H1 (cell line): ENCODE results near the gene PPP1R12B. TPM values are rescaled to one million over a fixed set of nuclear protein-coding genes. Genes with fewer than 3 reads are reported as not detected.

Source experiments
- CTCF ChIA-PET: fragments of 300-600 bp; sonication (Branson Sonifier 250); formaldehyde crosslinking; loops from one replicate; lab custom pipeline; 2021; ENCODE audit not compliant: partially characterized antibody; lab: Charles Lee
- POLR2A ChIA-PET: fragments of 300-600 bp; sonication (Branson Sonifier 250); formaldehyde crosslinking; loops from one replicate; lab custom pipeline; 2021; ENCODE audit warnings: inconsistent platforms; ENCODE audit not compliant: partially characterized antibody; lab: Charles Lee
- DNase-seq, 2 experiments: peaks; one replicate each; pipeline versions ENCODE4 v3.0.0 to v3.0.0-alpha.2; 2010 to 2022; ENCODE audit warnings: low spot score in 2 of 2, low read depth in 1 of 2, mixed read lengths in 1 of 2
- FAIRE-seq: peaks from 2 replicates; lab custom pipeline; 2011; peaks lifted over from hg19 to GRCh38; lab: Jason Lieb, UNC
- H2AFZ ChIP-seq: 2 replicates; pipeline ENCODE4 v1.8.1; 2012; ENCODE audit warnings: low read length, inconsistent platforms
- H2AK5ac ChIP-seq: 2 replicates; pipeline ENCODE4 v1.6.1; 2013; ENCODE audit warnings: low read depth, low read length
- H2BK120ac ChIP-seq: replicated peaks from 2 replicates; pipeline ENCODE3; 2013; ENCODE audit warnings: low read depth, low read length, inconsistent platforms
- H2BK12ac ChIP-seq: 2 replicates; pipeline ENCODE4 v1.6.1; 2013; ENCODE audit warnings: low read depth, low read length
- H2BK15ac ChIP-seq: 2 replicates; pipeline ENCODE4 v1.6.1; 2013; ENCODE audit warnings: low read length
- H2BK20ac ChIP-seq: 2 replicates; pipeline ENCODE4 v1.6.1; 2013; ENCODE audit warnings: low read length
- H2BK5ac ChIP-seq: 2 replicates; pipeline ENCODE4 v1.6.1; 2013; ENCODE audit warnings: low read depth, low read length
- H3K14ac ChIP-seq: 2 replicates; pipeline ENCODE4 v1.6.1; 2013; ENCODE audit warnings: inconsistent platforms; ENCODE audit not compliant: insufficient read length
- H3K18ac ChIP-seq: 2 replicates; pipeline ENCODE4 v1.6.1; 2013; ENCODE audit warnings: low read length; ENCODE audit errors: extremely low read depth
- H3K23ac ChIP-seq: 2 replicates; pipeline ENCODE4 v1.6.1; 2013; ENCODE audit warnings: inconsistent platforms; ENCODE audit not compliant: insufficient read length
- H3K23me2 ChIP-seq: 2 replicates; pipeline ENCODE4 v1.6.1; 2013; ENCODE audit warnings: low read depth, low read length
- H3K27ac ChIP-seq: 2 replicates; pipeline ENCODE4 v1.6.1; 2011; ENCODE audit warnings: low read depth, low read length, inconsistent platforms
- H3K27me3 ChIP-seq, 4 experiments: replicated peaks in 1 of 4; 1 replicate in 1 of 4; 2 replicates in 3 of 4; pipeline versions ENCODE4 v1.6.1 to v1.8.1; 2011 to 2013; ENCODE audit warnings: low read length in 3 of 4, mild to moderate bottlenecking in 3 of 4, inconsistent platforms in 2 of 4, mixed read lengths in 2 of 4, moderate library complexity in 1 of 4; ENCODE audit not compliant: control insufficient read depth in 3 of 4, insufficient read depth in 3 of 4; ENCODE audit errors: extremely low read depth in 1 of 4
- H3K36me3 ChIP-seq, 4 experiments: 2 replicates each; pipeline versions ENCODE4 v1.6.1 to v1.8.1; 2011 to 2013; ENCODE audit warnings: mild to moderate bottlenecking in 4 of 4, low read length in 3 of 4, moderate library complexity in 2 of 4, control low read depth in 1 of 4, inconsistent platforms in 1 of 4; ENCODE audit not compliant: insufficient read depth in 4 of 4, control insufficient read depth in 2 of 4
- H3K4ac ChIP-seq: replicated peaks from 2 replicates; pipeline ENCODE3; 2013; ENCODE audit warnings: low read length, low read depth, mixed read lengths, inconsistent platforms; ENCODE audit not compliant: insufficient read length
- H3K4me1 ChIP-seq, 4 experiments: replicated peaks in 1 of 4; 1 replicate in 1 of 4; 2 replicates in 3 of 4; pipeline versions ENCODE4 v1.6.1 to v1.8.1; 2011 to 2013; ENCODE audit warnings: low read length in 3 of 4, inconsistent platforms in 2 of 4, mixed read lengths in 1 of 4; ENCODE audit not compliant: insufficient read depth in 4 of 4, control insufficient read depth in 3 of 4
- H3K4me2 ChIP-seq, 2 experiments: 2 replicates each; pipeline versions ENCODE4 v1.6.1 to v1.8.1; 2011 to 2013; ENCODE audit warnings: low read depth in 2 of 2, low read length in 2 of 2, control low read depth in 1 of 2, inconsistent platforms in 1 of 2, mild to moderate bottlenecking in 1 of 2; ENCODE audit not compliant: insufficient read depth in 1 of 2
- H3K4me3 ChIP-seq, 4 experiments: fragments of 200-600, 300-600 bp in 1 of 4; sonication (generic), shearing (Covaris generic), sonication (Bioruptor Twin) in 1 of 4; 2 replicates each; pipeline versions ENCODE4 v1.5.1 to v1.8.1; 2011 to 2016; ENCODE audit warnings: low read length in 4 of 4, low read depth in 3 of 4, control low read depth in 2 of 4, inconsistent platforms in 2 of 4, mild to moderate bottlenecking in 2 of 4, mixed read lengths in 1 of 4, moderate library complexity in 1 of 4; ENCODE audit not compliant: insufficient read depth in 2 of 4; ENCODE audit errors: extremely low read depth in 1 of 4
- H3K56ac ChIP-seq: replicated peaks from 2 replicates; pipeline ENCODE3; 2013; ENCODE audit warnings: low read depth, mild to moderate bottlenecking, mixed read lengths, low read length, inconsistent platforms; ENCODE audit not compliant: insufficient read length
- H3K79me1 ChIP-seq: 2 replicates; pipeline ENCODE4 v1.6.1; 2013; ENCODE audit warnings: low read depth, low read length, control low read depth
- H3K79me2 ChIP-seq, 2 experiments: 2 replicates each; pipeline versions ENCODE4 v1.6.1 to v1.8.1; 2012 to 2013; ENCODE audit warnings: low read length in 2 of 2, mild to moderate bottlenecking in 2 of 2, inconsistent platforms in 1 of 2; ENCODE audit not compliant: insufficient read depth in 2 of 2, control insufficient read depth in 1 of 2
- H3K9ac ChIP-seq, 4 experiments: replicated peaks in 1 of 4; 1 replicate in 1 of 4; 2 replicates in 3 of 4; pipeline versions ENCODE4 v1.6.1 to v1.8.1; 2011 to 2013; ENCODE audit warnings: low read depth in 3 of 4, low read length in 3 of 4, control low read depth in 2 of 4, mild to moderate bottlenecking in 2 of 4, moderate library complexity in 2 of 4, inconsistent platforms in 1 of 4; ENCODE audit errors: extremely low read depth in 1 of 4
- H3K9me3 ChIP-seq, 2 experiments: 2 replicates each; pipeline versions ENCODE4 v1.6.1 to v1.8.1; 2012 to 2013; ENCODE audit warnings: mild to moderate bottlenecking in 2 of 2, moderate library complexity in 2 of 2, control low read depth in 1 of 2, inconsistent platforms in 1 of 2, low read depth in 1 of 2, low read length in 1 of 2, mixed read lengths in 1 of 2; ENCODE audit not compliant: insufficient read depth in 2 of 2
- H4K20me1 ChIP-seq, 2 experiments: replicated peaks in 1 of 2; 2 replicates each; pipeline versions ENCODE3 to v1.8.1; 2011 to 2013; ENCODE audit warnings: inconsistent platforms in 2 of 2, low read length in 2 of 2, mild to moderate bottlenecking in 1 of 2; ENCODE audit not compliant: insufficient read depth in 2 of 2, control insufficient read depth in 1 of 2
- H4K5ac ChIP-seq: 2 replicates; pipeline ENCODE4 v1.6.1; 2013; ENCODE audit warnings: low read length, low read depth, mixed read lengths, inconsistent platforms; ENCODE audit not compliant: insufficient read length
- H4K8ac ChIP-seq: 2 replicates; pipeline ENCODE4 v1.8.0; 2013; ENCODE audit warnings: mild to moderate bottlenecking, moderate library complexity, low read length, inconsistent platforms; ENCODE audit not compliant: insufficient read depth; ENCODE audit errors: extremely low read depth
- H4K91ac ChIP-seq: replicated peaks from 2 replicates; pipeline ENCODE3; 2013; ENCODE audit warnings: low read length, mixed read lengths, inconsistent platforms; ENCODE audit not compliant: insufficient read length
- ASH2L ChIP-seq: fragments of 200-600, 300-600 bp; sonication (generic); IDR thresholded peaks from one replicate; pipeline ENCODE4 v1.7.1; 2017; ENCODE audit warnings: low read length
- BACH1 ChIP-seq: IDR thresholded peaks from 2 replicates; pipeline ENCODE4 v1.6.1; 2012; ENCODE audit warnings: low read length, improper control_type of control experiment
- CBX8 ChIP-seq: fragments of 300-800, 300-1000 bp; sonication (generic); IDR thresholded peaks from 2 replicates; pipeline ENCODE4 v1.7.1; 2016; ENCODE audit warnings: low read depth, low read length, borderline replicate concordance
- CEBPB ChIP-seq: IDR thresholded peaks from 2 replicates; pipeline ENCODE4 v1.6.1; 2012; ENCODE audit warnings: low read depth, low read length
- CHD2 ChIP-seq: IDR thresholded peaks from 2 replicates; pipeline ENCODE4 v1.6.1; 2012; ENCODE audit warnings: low read length, improper control_type of control experiment
- CTBP2 ChIP-seq: IDR thresholded peaks from 2 replicates; pipeline ENCODE4 v1.7.0; 2011; ENCODE audit warnings: borderline replicate concordance, mild to moderate bottlenecking, moderate library complexity, mixed read lengths, low read length; ENCODE audit not compliant: insufficient read depth, insufficient read length
- KDM4A ChIP-seq: IDR thresholded peaks from one replicate; pipeline ENCODE4 v1.7.1; 2012; ENCODE audit warnings: low read depth, mild to moderate bottlenecking, moderate library complexity, low read length, inconsistent platforms; ENCODE audit not compliant: severe bottlenecking
- RBBP5 ChIP-seq: IDR thresholded peaks from 2 replicates; pipeline ENCODE4 v1.7.1; 2012; ENCODE audit warnings: low read depth, mild to moderate bottlenecking, inconsistent platforms, low read length, moderate library complexity, borderline replicate concordance
- RFX5 ChIP-seq: IDR thresholded peaks from 2 replicates; pipeline ENCODE4 v1.6.1; 2011; ENCODE audit warnings: low read depth, low read length, improper control_type of control experiment, borderline replicate concordance
- RXRA ChIP-seq: IDR thresholded peaks from 2 replicates; pipeline ENCODE4 v1.6.1; 2011; ENCODE audit warnings: low read depth, mild to moderate bottlenecking, low read length, moderate library complexity; ENCODE audit not compliant: insufficient read depth
- SP1 ChIP-seq: IDR thresholded peaks from 2 replicates; pipeline ENCODE4 v1.6.1; 2011; ENCODE audit warnings: low read depth, low read length
- TAF1 ChIP-seq: IDR thresholded peaks from 2 replicates; pipeline ENCODE4 v1.6.1; 2011; ENCODE audit warnings: mild to moderate bottlenecking, low read depth, low read length
- USF2 ChIP-seq: IDR thresholded peaks from 2 replicates; pipeline ENCODE4 v1.6.1; 2011; ENCODE audit warnings: low read length, improper control_type of control experiment
- WGBS, 2 experiments: shearing (Covaris generic) in 1 of 2; methylation state at CpG; one replicate each; pipeline versions ENCODE4 v1.1.6 to v1.1.7; 2013 to 2015; ENCODE audit warnings: low lambda C conversion rate in 2 of 2, mixed read lengths in 2 of 2, inconsistent platforms in 1 of 2, low coverage in 1 of 2, missing lambda C conversion rate in 1 of 2; ENCODE audit not compliant: insufficient replicate concordance in 2 of 2, insufficient coverage in 1 of 2, insufficient read length in 1 of 2; ENCODE audit errors: extremely low coverage in 1 of 2, missing lambda C conversion rate in 1 of 2; 5-methylcytosine and 5-hydroxymethylcytosine counted together
- polyA plus RNA-seq, 7 experiments: library from polyadenylated mRNA; depleted of rRNA in 3 of 7; stranded (reverse) in 5 of 7; unstranded in 2 of 7; fragments of >200 nt in 5 of 7; fragments of 200-250 nt in 2 of 7; gene quantifications; 1 replicate in 5 of 7; 2 replicates in 1 of 7; 4 replicates in 1 of 7; pipeline versions ENCODE4 v1.2.1 to v1.2.3, GENCODE V29; 2011 to 2013; ENCODE audit warnings: missing spikeins in 2 of 7, mixed read lengths in 2 of 7
- total RNA-seq: library from RNA; stranded (reverse); fragmentation: NEBNext Ultra II Directional; extraction: Animal tissue kit (Norgen Biotek cat#: 25700); gene quantifications from 2 replicates; pipeline ENCODE4 v1.2.1, GENCODE V29; 2021

PPP1R12B gene
- total and polyA plus RNA-seq, 2 of the 8 experiments (the other 6 are each of a cell fraction or from before 2014, with no cell fraction given), result 7.9 to 18.7 TPM

- Histone ChIP-seq H4K91ac (peak overlapping the region; percentile 65), H3K14ac (no peak overlapping the region), H2AFZ (no peak overlapping the region), H3K9ac (no peak overlapping the region), H3K27ac (no peak overlapping the region), H3K56ac (no peak overlapping the region), H3K36me3 (no peaks in the 10 kb centered on the region), H3K79me2 (no peaks in the 10 kb centered on the region), H3K79me1 (no peaks in the 10 kb centered on the region), H2BK12ac (0 out of 2 replicates have a peak overlapping the region, but pooled peaks have one; percentile 19), H3K4me2 (no peak overlapping the region), H2BK15ac (no peak overlapping the region), H3K23me2 (no peaks in the 10 kb centered on the region; the same call in 1 of the 2 replicates), H3K18ac (no peak overlapping the region), H3K4me3 (no peak overlapping the region), H3K23ac (no peak overlapping the region), H4K5ac (no peak overlapping the region), H2BK5ac (no peak overlapping the region), H3K4me1 (peaks cover 3 to 9% (median 7%) of the 10 kb centered on the region in 4 experiments; a peak in 5 of 7 replicates), H2AK5ac (peak overlapping the region; percentile 48; the same call in 1 of the 2 replicates), H3K27me3 (no peaks in the 10 kb centered on the region), H2BK20ac (no peak overlapping the region), H3K4ac (no peak overlapping the region), H3K9me3 (no peaks in the 10 kb centered on the region), H2BK120ac (no peak overlapping the region), H4K20me1 (no peaks in the 10 kb centered on the region), H4K8ac (no peak overlapping the region; the same call in 1 of the 2 replicates)
- ChIA-PET CTCF (interaction anchor here (0.7 to 1.3 kb wide), 7 partner anchors 10 to 112 kb away, joined by 3 to 5 read pairs (median 3); no protein-coding TSS in a partner anchor), POLR2A (interaction anchor here (1.0 to 1.5 kb wide), 2 partner anchors 16 to 51 kb away, joined by 3 to 5 read pairs; no protein-coding TSS in a partner anchor)
- no peak for DNase-seq
- FAIRE-seq, result no peak
- 91% methylated on average over 13 of the region's 13 CpGs; no CpG with 5 or more reads in 1 of the 2 experiments for WGBS, 2 experiments
- TF ChIP-seq SP1, result no peak
- TF ChIP-seq CHD2, result no peak
- TF ChIP-seq RXRA, result no peak
- no peak for TF ChIP-seq RFX5
- no peak for TF ChIP-seq TAF1
- no peak for TF ChIP-seq USF2
- no peak for TF ChIP-seq ASH2L
- no peak for TF ChIP-seq CEBPB
- no peak for TF ChIP-seq KDM4A
- no peak for TF ChIP-seq RBBP5
- no peak for TF ChIP-seq BACH1
- no peak for TF ChIP-seq CBX8
- TF ChIP-seq CTBP2, result no peak
Observed at GRCh38 chr1:202616355-202616915, 267.9 kb downstream of the PPP1R12B start.
